ENCODE data around the gene TAL2. TPM values are rescaled to one million over a fixed set of nuclear protein-coding genes. Genes with fewer than 3 reads are reported as not detected.

The TAL2 gene
- total and polyA plus RNA-seq, 10 of the 15 experiments (the other 5 are each of a cell fraction or from before 2014, with no cell fraction given), result 0.16 to 0.51 (median 0.34) TPM; not detected in 1

- no peak for FAIRE-seq
- Histone ChIP-seq H3K27me3 (replicated peaks in 1 of 2; ENCODE audit: control insufficient read depth in 2 of 2, insufficient read depth in 2 of 2, low read length in 1 of 2) (no peaks in the 10 kb centered on the region), H3K27ac (ENCODE audit: control insufficient read depth, insufficient read depth) (no peak overlapping the region), H3K4me3 (no peak overlapping the region), H3K4me2 (ENCODE audit: control insufficient read depth, insufficient read depth) (no peak overlapping the region), H3K9ac (ENCODE audit: control insufficient read depth, insufficient read depth, low read length) (no peak overlapping the region), H3K79me2 (ENCODE audit: control insufficient read depth, insufficient read depth, low read length) (no peaks in the 10 kb centered on the region), H3K9me3 (replicated peaks; ENCODE audit: control insufficient read depth, insufficient read depth, low read length) (no peaks in the 10 kb centered on the region), H3K4me1 (ENCODE audit: control insufficient read depth, insufficient read depth, low read length) (no peaks in the 10 kb centered on the region), H2AFZ (ENCODE audit: control insufficient read depth, low read depth, low read length) (no peak overlapping the region), H3K36me3 (ENCODE audit: control insufficient read depth in 2 of 2, insufficient read depth in 2 of 2, low read length in 1 of 2) (no peaks in the 10 kb centered on the region), H4K20me1 (ENCODE audit: control insufficient read depth, insufficient read depth) (no peaks in the 10 kb centered on the region)
- ChIA-PET RAD21 (ENCODE audit: unreplicated experiment) (interaction anchor here (1.4 kb wide), 1 partner anchor 12 kb away, joined by 4 read pairs; no protein-coding TSS in a partner anchor), POLR2A (interaction anchor here (0.7 kb wide), 1 partner anchor 115 kb away, joined by 4 read pairs; no protein-coding TSS in a partner anchor), CTCF (interaction anchor here (0.6 to 1.5 kb wide), 3 partner anchors 13 to 1255 kb away, joined by 3 to 6 read pairs (median 4); no protein-coding TSS in a partner anchor), SMC1A (ENCODE audit: uncharacterized antibody, unreplicated experiment) (interaction anchor here (0.7 to 0.9 kb wide), 2 partner anchors 14 to 27 kb away, joined by 3 read pairs; no protein-coding TSS in a partner anchor)
- TF ChIP-seq ATF3 (IDR thresholded peaks at IDR 0.05; ENCODE audit: borderline replicate concordance, extremely low read depth, low read depth, low read length) (no peak), CBX5 (IDR thresholded peaks at IDR 0.05; ENCODE audit: low read depth) (no peak), NFXL1 (IDR thresholded peaks at IDR 0.05; ENCODE audit: borderline replicate concordance) (no peak), KLF5 (IDR thresholded peaks at IDR 0.05; ENCODE audit: partially characterized antibody) (no peak), MXI1 (IDR thresholded peaks at IDR 0.05; ENCODE audit: low read depth, low read length) (no peak), CREM (IDR thresholded peaks at IDR 0.05; ENCODE audit: low read depth) (no peak), HDAC2 (IDR thresholded peaks at IDR 0.05) (no peak), EED (IDR thresholded peaks at IDR 0.05; ENCODE audit: low read depth) (no peak), BRCA1 (IDR thresholded peaks at IDR 0.05; ENCODE audit: low read depth, low read length) (no peak), YBX1 (IDR thresholded peaks at IDR 0.05) (no peak), BACH1 (IDR thresholded peaks at IDR 0.05; ENCODE audit: borderline replicate concordance) (no peak), CHD1 (IDR thresholded peaks at IDR 0.05; ENCODE audit: low read depth, low read length) (no peak), CBX3 (IDR thresholded peaks at IDR 0.05; ENCODE audit: borderline replicate concordance, low read depth) (no peak), RB1 (IDR thresholded peaks at IDR 0.05; ENCODE audit: borderline replicate concordance) (no peak), MEF2A (IDR thresholded peaks at IDR 0.05; ENCODE audit: insufficient read depth, low read depth, low read length) (no peak), USF1 (IDR thresholded peaks at IDR 0.05; ENCODE audit: borderline replicate concordance, extremely low read length, insufficient read depth, low read depth, low read length) (no peak), SPI1 (IDR thresholded peaks at IDR 0.05; ENCODE audit: borderline replicate concordance, insufficient read depth, low read depth, low read length) (no peak), ZNF384 (IDR thresholded peaks at IDR 0.05; ENCODE audit: borderline replicate concordance, low read depth, low read length) (no peak)
- DNase-seq (ENCODE audit: low read depth, low spot score), result no peak
- in situ Hi-C loops (cut with MboI) (no loop called here), intact Hi-C loops (cut with micrococcal nuclease; ENCODE audit: unreplicated experiment) (no loop called here)
- WGBS (ENCODE audit: insufficient coverage, insufficient replicate concordance, low lambda C conversion rate, missing lambda C conversion rate), result 52% methylated on average over 1 of the region's 1 CpG
- no peak for ATAC-seq
- no TSS peak for BruUV-seq (replicated peaks)
Observed at GRCh38 chr9:105625088-105625487, 37.2 kb upstream of the TAL2 start.
